GM19452 (cell line): ENCODE data around the gene B4GAT1.
"Not testable (repeated sequence)": the region's sequence is repeated elsewhere in the genome, so short reads cannot be mapped to it uniquely, and the experiment has no call there.

Source experiments
- ATAC-seq: cut with Tn5 transposase; IDR thresholded peaks from one replicate; pipeline ENCODE4 v1.9.1; 2021; ENCODE audit not compliant: unreplicated experiment

The B4GAT1 gene

DNA sequence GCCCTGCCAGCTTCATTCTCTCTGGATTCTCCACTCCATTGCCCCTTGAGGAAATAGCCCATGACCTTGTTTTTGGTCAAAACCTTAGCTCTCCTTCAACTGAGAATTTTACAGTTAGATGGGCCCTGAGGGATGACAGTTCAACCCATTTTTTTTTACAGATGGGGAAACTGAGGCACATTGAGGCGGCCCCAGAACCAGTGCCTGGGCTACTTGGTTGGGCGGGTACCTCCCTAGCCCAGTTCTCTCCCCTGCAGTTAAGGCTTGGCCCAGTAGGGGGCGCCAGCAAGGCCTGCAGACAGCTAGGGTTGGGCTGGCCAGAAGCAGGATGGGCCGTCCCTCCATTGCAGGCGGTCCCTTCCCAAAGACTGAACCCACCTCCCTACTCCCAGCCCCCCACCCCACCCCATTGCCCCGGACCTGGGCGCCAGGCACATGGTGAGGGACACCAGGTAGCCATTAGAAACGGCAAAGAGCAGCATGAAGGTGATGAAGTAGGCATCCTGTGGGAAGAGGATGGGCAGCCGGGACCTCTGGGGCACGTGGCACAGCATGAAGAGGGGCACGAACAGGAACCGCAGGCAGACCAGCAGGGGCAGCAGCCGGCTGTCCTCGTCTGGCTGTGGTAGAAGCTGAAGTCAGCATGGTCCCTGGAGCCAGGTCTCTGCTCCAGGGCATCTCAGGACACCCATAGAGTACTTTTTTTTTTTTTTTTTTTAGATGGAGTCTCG is 16.5 kb upstream of the B4GAT1 start:
- ATAC-seq = no peak

DNA sequence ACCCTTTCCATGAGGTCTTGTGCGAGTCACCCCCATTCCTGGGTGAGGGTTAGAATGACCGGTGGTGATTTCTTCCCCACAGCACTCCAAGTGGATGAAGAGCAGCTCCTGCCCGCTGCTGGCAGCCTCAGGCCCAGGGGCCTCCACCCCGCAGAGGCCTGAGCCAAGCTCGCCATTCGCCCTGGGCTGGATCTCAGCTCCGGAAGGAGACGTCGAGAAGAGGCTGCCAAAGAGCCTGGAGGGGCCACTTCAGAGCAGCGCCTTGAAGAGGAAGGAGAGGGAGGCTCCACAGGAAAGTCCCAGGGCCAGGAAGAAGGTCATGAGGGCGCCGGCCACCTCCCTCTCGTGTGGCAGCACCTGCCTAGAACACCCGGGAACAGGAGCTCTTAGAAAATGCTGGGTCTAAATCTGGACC is 15.8 kb upstream of the B4GAT1 start:
- ATAC-seq = no peak

GRCh38 chr11:66362481-66363147 is 15.2 kb upstream of the B4GAT1 start:
- ATAC-seq = no peak

- no peak for ATAC-seq
Observed at GRCh38 chr11:66361502-66361941, 14.1 kb upstream of the B4GAT1 start.

- no peak for ATAC-seq
Observed at GRCh38 chr11:66360406-66361073, 13.1 kb upstream of the B4GAT1 start.

- no peak for ATAC-seq
Observed at GRCh38 chr11:66359662-66360087, 12.2 kb upstream of the B4GAT1 start.

- ATAC-seq = not testable (repeated sequence)
Observed at GRCh38 chr11:66350560-66351235, 3.3 kb upstream of the B4GAT1 start.

- no peak for ATAC-seq
Observed at GRCh38 chr11:66349084-66349386, 1.6 kb upstream of the B4GAT1 start.

DNA sequence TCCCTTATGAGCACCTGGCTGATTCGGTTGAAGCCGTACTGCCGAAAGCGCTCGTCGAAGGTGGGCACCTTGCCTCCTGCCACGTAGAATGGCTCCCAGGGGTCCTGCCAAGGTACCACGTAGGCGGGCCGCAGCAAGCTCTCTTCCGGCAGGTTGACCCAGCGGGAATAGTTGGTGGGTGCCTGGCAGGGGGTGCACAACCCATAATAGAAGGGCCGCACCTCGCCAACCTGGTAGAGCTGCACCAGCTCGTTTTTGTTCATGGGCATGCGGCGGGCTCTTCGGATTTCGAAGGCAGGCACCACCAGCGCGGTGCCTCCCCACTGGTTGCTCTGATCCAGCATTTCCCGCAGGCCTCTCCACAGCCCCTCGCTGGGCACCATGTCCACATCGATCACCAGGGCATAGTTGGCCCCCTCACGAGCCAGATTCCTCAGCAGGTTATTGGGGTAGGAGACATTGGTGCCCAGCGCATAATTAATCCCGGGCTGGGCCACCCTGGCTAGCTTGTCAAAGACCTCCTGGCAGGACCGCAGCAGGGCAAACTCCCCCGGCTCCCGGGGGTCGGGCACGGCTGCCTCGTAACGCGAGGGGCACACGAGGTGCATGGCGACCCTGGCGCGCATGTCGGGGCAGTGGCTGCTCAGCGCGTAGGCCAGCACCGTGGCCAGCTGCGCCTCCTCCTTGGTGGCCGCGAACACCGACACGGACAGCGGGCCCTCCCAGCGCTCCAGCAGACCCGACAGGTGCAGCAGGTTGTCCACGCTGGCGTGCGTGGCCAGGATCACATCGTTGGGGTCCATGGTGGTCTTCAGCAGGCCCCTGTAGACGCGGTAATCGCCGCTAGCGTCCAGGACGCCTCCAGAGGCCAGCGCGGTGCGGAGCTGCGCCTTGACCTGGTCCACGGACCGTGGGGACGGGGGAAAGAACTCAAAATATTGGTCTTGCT is 679 bp downstream of the B4GAT1 start:
- ATAC-seq = no peak

GRCh38 chr11:66345316-66345649 is 2.1 kb downstream of the B4GAT1 start:
- no peak for ATAC-seq

DNA sequence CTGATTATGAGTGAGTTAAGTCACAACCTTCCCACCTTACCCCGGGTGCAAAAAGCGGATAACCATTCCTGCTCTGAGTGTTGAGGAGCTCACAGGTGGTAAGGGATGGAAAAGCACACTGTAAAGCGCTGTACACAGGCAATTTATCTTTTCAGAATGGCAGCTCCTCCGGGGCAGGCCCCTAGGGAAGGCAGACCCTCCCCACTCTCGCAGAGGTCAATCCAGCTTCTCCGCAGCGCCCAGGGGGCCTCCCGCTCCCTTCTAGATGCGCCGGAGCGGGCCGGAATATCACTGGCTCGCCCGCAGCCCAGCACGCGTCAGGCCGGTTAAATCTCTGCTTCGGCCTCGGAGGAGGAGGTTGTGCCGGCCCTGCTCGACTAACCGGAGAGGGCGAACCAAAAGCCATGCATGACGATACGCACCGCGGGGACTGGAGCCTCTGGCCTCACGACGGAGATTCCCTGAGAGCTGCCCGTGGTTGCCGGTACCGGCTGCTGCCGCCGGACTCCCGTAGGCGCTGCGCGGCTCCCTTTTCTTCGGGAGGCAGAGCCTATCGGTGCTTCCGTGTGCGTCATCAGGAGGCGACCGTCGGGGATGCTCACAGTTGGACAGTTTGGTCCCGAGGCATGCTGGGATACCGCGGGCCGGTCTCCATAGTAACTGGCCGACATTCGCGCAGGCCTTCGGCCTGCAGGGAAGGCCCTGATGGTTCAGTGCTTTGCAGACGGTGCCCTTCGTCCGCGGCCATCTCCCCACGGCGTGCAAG is 2.7 kb downstream of the B4GAT1 start, which contains the start of gene BRMS1:
BRMS1 (minus strand) TSS at position 555 of the 766 bp plus-strand sequence. CDS start 2,870 bp downstream, outside the sequence.
- peak; percentile 73 for ATAC-seq

DNA sequence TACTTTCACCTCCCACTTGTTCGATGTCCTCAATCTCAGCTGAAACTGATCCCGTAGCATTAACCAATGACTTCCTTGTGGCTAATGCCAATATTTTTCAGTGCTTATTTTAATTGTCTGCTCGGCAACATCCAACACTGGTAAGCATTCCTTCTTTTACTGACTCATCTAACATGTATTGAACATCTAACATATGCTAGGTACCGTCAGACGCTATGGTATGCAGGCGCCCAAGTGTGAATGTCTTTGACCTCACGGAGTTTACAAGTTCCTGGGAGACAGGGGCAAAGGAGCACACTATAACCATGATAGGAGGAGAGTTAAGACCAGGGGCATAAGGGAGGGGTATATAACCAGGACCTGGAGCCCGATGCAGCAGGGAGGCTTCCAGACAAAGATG is 4.3 kb downstream of the B4GAT1 start:
- no peak for ATAC-seq

- ATAC-seq = no peak
Observed at GRCh38 chr11:66341502-66342126, 5.8 kb downstream of the B4GAT1 start.

GRCh38 chr11:66340596-66341501 is 6.6 kb downstream of the B4GAT1 start:
- ATAC-seq = no peak

DNA sequence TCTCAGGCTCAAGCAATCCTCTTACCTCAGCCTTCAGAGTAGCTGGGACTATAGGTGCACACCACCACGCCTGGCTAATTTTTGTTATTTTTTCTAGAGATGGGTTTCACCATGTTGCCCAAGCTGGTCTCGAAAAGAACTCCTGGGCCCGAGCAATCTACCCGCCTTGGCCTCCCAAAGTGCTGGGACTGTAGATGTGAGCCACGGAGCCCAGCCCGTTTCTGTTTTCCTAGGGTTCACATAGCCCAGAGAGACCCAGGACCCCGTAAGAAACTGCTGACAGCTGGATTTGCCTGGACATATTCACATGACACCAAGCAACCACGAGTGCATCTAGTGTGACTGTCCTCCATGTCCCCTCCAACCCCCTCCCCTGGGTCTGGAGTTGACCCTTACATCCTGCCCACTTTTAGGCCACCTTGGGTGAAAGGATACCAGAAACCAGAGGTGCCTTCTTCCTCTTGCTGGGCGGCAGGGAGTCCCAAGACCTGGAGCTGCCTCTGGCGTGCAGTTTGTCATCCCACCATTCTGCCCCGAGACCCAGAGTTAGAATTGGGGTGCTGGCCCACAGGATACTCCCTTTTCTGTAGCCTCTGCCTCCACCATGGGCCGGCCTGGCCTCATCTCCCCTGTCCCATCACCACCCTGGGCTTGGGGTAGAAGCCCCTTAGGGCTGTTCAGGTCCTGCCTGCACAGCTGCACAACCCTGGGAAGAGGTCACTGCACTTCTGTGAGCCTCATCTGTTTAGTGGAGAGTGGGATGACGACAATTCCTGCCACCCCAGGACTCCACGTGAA is 7.5 kb downstream of the B4GAT1 start:
- ATAC-seq = no peak

DNA sequence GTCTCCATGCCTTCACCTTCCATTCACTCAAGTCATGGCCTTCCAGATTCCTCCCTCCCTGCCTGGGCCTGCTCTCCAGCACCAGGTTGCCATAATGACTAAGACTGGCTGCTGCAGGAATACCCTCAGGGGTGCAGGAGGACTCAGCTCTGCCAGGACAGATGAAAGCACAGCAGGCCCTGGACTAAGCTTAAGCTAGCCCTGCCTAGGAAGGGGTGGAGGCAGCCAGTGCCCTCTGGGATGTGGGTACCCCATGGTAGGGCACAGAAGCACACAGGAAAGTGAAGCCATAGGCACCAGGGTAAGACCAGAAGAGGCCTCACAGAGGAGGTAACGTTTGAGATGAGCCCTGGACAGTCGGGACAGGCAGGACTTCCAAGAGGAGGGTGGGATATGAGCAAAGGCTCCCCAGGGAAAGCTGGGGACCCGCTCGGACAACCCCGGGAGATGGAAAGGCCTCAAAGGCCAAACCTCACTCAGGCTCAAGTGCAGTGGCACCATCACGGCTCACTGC is 8.2 kb downstream of the B4GAT1 start:
- no peak for ATAC-seq
